Measurements from ENCODE around the gene ELF1.
"Not testable (repeated sequence)": the region's sequence is repeated elsewhere in the genome, so short reads cannot be mapped to it uniquely, and the experiment has no call there.

Gene ELF1

DNA sequence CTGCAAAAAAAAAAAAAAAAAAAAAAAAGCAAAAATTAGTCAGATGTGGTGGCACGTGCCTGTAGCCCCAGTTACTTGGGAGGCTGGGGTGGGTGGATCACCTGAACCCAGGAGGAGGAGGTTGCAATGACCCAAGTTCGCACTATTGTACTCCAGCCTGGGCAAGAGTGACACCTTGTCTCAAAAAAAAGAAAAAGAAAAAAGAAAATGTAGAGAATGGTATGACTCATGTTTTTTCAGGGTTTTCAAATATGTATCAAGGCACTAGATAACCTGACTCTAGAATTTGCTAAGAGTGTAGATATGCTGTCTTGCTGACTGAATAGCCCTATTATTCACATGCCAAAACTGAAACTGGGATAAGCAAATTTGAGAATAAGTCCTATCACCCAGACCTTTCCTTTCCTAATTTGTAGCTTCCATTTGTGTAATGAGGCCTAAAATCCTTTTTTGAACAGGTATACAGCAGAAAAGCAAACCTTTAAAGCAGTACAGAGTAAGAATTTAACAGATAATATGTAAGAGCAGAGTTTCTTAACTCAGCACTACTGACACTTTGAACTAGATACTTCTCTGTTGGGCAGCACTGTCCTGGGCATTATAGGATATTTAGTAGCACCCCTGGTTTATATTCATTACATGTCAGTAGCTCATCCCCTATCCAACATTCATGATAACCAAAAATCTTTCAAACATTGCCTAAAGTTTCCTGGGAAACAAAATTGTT lies 108.6 kb downstream of the ELF1 start:
- TF ChIP-seq SPI1 (IDR thresholded peaks at IDR 0.05; ENCODE audit: low read depth, low read length), result no peak
- TF ChIP-seq POLR2A (IDR thresholded peaks at IDR 0.05; ENCODE audit: low read depth, low read length), result no peak
- no peak for TF ChIP-seq POU2F2 (IDR thresholded peaks at IDR 0.05; ENCODE audit: low read depth, low read length)
- no peak for TF ChIP-seq TAF1 (IDR thresholded peaks at IDR 0.05; ENCODE audit: low read depth, low read length)
- no peak for TF ChIP-seq POLR2AphosphoS5 (IDR thresholded peaks at IDR 0.05; ENCODE audit: low read depth, low read length)
- TF ChIP-seq PAX5 (IDR thresholded peaks at IDR 0.05; ENCODE audit: insufficient read depth, low read length, severe bottlenecking), result no peak
- DNase-seq (ENCODE audit: insufficient read length, low spot score) (no peak), FAIRE-seq (no peak)

DNA sequence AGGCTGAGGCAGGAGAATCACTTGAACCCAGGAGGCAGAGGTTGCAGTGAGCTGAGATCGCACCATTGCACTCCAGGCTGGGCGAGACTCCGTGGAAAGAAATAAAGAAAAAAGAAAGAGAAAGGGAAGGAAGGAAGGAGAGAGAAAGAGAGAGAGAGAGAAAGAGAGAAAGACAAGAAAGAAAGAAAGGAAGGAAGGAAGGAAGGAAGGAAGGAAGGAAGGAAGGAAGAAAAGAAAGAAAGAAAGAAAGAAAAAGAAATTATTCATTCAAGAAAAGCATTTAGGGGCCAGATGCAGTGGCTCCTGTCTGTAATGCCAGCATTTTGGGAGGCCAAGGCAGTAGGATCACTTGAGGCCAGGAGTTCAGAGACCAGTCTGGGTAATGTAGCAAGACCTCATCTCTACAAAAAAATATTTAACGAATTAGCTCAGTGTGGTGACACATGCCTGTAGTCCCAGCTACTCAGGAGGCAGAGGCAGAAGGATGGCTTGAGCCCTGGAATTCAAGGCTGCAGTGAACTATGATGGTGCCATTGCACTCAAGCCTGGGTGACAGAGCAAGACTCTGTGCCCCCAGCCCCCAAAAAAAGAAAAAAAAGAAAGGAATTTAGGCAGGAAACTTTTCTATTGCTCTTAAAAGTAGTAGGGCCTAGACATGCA lies 109.4 kb downstream of the ELF1 start:
- not testable (repeated sequence) for FAIRE-seq; DNase-seq (ENCODE audit: insufficient read length, low spot score)

DNA sequence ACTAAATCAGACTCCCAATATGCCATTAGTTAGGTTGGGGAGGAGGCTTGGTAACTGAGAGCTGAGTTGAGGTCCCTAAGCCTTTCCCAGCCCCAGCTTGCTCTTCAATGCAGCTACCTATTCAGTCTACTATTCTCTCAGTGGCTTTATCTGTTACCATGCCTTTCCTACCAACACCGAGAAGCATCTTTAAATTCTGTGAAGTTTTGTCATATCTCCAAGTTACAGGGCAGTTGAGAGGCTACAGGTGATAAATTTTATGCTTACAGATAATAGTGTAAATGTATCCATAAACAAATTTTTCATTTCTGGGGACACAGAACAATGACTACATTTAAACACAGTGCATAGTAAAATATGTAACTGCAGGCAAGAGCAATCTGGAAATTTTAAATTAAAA lies 110.6 kb downstream of the ELF1 start:
- FAIRE-seq, result no peak
- no peak for DNase-seq (ENCODE audit: insufficient read length, low spot score)
- no peak for TF ChIP-seq PAX5 (IDR thresholded peaks at IDR 0.05; ENCODE audit: insufficient read depth, low read length, severe bottlenecking)
- no peak for TF ChIP-seq POLR2A (IDR thresholded peaks at IDR 0.05; ENCODE audit: low read depth, low read length)
- TF ChIP-seq SPI1 (IDR thresholded peaks at IDR 0.05; ENCODE audit: low read depth, low read length), result no peak
- no peak for TF ChIP-seq TAF1 (IDR thresholded peaks at IDR 0.05; ENCODE audit: low read depth, low read length)
- TF ChIP-seq POLR2AphosphoS5 (IDR thresholded peaks at IDR 0.05; ENCODE audit: low read depth, low read length), result no peak
- TF ChIP-seq POU2F2 (IDR thresholded peaks at IDR 0.05; ENCODE audit: low read depth, low read length), result no peak

DNA sequence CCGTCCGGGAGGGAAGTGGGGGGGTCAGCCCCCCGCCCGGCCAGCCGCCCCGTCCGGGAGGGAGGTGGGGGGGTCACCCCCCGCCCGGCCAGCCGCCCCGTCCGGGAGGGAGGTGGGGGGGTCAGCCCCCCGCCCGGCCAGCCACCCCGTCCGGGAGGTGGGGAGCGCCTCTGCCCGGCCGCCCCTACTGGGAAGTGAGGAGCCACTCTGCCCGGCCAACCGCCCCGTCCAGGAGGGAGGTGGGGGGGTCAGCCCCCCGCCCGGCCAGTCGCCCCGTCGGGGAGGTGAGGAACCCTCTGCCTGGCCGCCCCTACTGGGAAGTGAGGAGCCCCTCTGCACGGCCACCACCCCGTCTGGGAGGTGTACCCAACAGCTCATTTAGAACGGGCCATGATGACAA lies 118.1 kb downstream of the ELF1 start:
- FAIRE-seq; DNase-seq (ENCODE audit: insufficient read length, low spot score): not testable (repeated sequence)

DNA sequence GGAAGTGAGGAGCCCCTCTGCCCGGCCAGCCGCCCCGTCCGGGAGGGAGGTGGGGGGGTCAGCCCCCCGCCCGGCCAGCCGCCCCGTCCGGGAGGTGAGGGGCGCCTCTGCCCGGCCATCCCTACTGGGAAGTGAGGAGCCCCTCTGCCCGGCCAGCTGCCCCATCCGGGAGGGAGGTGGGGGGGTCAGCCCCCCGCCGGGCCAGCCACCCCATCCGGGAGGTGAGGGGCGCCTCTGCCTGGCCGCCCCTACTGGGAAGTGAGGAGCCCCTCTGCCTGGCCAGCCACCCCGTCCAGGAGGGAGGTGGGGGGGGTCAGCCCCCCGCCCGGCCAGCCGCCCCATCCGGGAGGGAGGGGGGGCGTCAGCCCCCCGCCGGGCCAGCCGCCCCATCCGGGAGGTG lies 118.5 kb downstream of the ELF1 start:
- not testable (repeated sequence) for FAIRE-seq; DNase-seq (ENCODE audit: insufficient read length, low spot score)

DNA sequence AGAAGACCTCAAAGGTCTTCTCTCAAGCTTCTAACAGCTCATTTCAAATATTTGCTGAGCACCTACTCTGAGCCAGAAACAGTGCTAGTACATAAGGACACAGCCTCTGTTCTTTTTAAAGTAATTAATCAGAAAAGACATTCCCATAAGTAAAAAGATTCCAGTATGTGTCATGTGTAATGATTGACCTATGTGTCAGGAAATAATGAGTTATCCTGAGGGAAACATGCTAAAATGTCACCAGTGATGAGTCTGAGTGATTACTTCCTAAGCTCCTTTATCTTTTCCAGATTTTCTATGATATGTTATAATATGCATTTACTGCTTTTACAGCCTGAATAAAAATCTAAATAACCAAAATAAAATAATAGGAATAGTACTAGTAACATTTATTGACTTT lies 122.1 kb downstream of the ELF1 start:
- no peak for FAIRE-seq
- TF ChIP-seq POLR2AphosphoS5 (IDR thresholded peaks at IDR 0.05; ENCODE audit: low read depth, low read length) (no peak), SPI1 (IDR thresholded peaks at IDR 0.05; ENCODE audit: low read depth, low read length) (no peak), TAF1 (IDR thresholded peaks at IDR 0.05; ENCODE audit: low read depth, low read length) (no peak), POU2F2 (IDR thresholded peaks at IDR 0.05; ENCODE audit: low read depth, low read length) (no peak), PAX5 (IDR thresholded peaks at IDR 0.05; ENCODE audit: insufficient read depth, low read length, severe bottlenecking) (no peak), POLR2A (IDR thresholded peaks at IDR 0.05; ENCODE audit: low read depth, low read length) (no peak)
- no peak for DNase-seq (ENCODE audit: insufficient read length, low spot score)

DNA sequence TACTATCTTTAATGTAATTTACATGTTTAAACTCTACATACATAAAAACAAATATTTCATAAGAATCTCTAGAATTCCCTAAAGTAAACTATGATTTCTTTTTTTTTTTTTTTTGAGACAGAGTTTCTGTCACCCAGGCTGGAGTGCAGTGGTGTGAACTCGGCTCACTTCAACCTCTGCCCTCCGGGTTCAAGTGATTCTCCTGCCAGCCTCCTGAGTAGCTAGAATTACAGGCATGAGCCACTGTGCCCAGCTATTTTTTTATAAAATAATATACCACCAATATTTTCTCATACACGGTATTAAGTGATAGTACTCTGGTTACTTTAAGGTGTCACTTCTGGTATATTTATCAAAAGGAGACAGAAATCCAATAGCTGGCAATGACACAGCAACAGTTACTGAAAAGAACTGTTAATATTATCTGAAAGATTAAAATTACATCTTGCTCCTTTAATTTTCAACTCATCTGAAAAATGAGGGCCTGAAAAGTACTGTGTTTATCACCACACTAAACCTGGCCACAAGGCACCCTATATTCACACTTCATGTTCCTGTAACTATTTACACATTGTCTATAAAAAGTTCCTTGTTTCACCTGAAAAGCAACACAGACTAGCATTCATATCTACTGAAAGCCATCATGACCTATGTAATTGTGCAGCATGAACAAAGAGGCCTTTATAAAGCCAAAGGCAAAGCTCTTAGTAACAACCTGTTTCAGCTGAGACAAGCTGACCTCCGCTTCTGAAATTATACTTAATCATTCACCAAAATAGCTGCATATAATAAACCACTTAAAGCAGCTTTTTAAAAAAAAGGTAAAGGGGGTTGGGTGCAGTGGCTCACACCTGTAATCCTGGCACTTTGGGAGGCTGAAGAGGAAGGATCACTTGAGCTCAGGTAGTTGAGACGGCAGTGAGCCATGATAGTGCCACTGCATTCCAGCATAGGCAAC lies 123.6 kb downstream of the ELF1 start:
- FAIRE-seq (no peak), DNase-seq (ENCODE audit: insufficient read length, low spot score) (no peak)
- no peak for TF ChIP-seq POU2F2 (IDR thresholded peaks at IDR 0.05; ENCODE audit: low read depth, low read length)
- no peak for TF ChIP-seq POLR2AphosphoS5 (IDR thresholded peaks at IDR 0.05; ENCODE audit: low read depth, low read length)
- TF ChIP-seq PAX5 (IDR thresholded peaks at IDR 0.05; ENCODE audit: insufficient read depth, low read length, severe bottlenecking), result no peak
- no peak for TF ChIP-seq POLR2A (IDR thresholded peaks at IDR 0.05; ENCODE audit: low read depth, low read length)
- TF ChIP-seq TAF1 (IDR thresholded peaks at IDR 0.05; ENCODE audit: low read depth, low read length), result no peak
- TF ChIP-seq SPI1 (IDR thresholded peaks at IDR 0.05; ENCODE audit: low read depth, low read length), result no peak

DNA sequence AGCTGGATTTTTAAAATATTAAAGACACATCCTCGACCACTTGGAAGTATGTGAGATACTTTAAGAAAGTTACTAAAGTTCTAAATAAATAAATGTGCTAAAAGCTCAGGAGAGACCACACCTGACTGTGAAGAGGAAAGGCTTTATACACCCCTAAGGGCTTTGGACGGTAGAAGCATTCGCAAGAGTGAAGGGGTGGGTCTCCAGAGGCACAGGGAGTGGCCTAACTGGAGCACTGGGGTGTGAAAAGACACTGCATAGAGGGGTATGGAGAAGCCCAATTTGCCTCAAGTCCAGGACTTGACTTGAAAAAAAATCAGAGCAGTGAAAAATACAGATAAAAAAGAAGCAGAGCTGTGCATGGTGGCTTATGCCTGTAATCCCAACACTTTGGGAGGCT lies 125.5 kb downstream of the ELF1 start:
- DNase-seq (ENCODE audit: insufficient read length, low spot score); FAIRE-seq: not testable (repeated sequence)

DNA sequence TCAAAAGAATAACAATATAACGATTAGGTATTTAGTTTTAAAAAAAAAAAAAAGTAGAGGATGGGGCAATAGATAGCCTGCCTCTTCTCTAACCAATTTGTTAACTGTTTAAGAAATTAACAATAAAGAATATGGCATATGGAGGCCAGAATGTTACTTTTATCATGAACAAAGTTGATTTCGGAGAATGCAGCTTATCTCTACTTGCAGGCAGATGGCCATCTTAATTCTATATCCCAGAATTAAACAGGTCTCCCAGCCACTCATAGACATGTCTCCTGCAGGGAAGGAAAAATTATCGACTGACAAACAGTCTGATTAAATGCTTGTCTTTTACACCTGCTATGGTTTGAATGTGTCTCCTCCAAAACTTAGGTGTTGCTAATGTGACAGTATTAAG lies 133.1 kb downstream of the ELF1 start:
- no peak for TF ChIP-seq POLR2A (IDR thresholded peaks at IDR 0.05; ENCODE audit: low read depth, low read length)
- no peak for TF ChIP-seq POLR2AphosphoS5 (IDR thresholded peaks at IDR 0.05; ENCODE audit: low read depth, low read length)
- TF ChIP-seq TAF1 (IDR thresholded peaks at IDR 0.05; ENCODE audit: low read depth, low read length), result no peak
- no peak for TF ChIP-seq SPI1 (IDR thresholded peaks at IDR 0.05; ENCODE audit: low read depth, low read length)
- no peak for TF ChIP-seq POU2F2 (IDR thresholded peaks at IDR 0.05; ENCODE audit: low read depth, low read length)
- no peak for TF ChIP-seq PAX5 (IDR thresholded peaks at IDR 0.05; ENCODE audit: insufficient read depth, low read length, severe bottlenecking)
- FAIRE-seq (no peak), DNase-seq (ENCODE audit: insufficient read length, low spot score) (no peak)

DNA sequence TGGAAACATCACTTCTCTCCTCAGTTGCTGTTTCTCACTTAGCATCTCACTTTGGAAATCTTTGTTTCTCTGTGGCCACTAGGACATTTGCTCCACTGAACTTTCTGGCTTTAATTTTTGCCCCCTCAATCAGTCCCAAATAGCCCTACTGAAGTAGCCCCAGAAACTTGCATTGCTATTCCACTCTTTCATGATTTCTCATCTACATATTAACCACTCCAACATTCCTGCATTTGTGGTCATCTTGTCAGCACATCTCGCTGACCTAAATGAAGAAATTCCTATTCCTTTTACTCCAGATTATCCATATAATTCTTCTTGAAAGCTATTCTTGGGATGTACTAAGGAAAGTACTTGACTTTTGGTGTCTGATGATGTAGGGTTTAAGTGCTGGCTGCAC lies 134.9 kb downstream of the ELF1 start:
- DNase-seq (ENCODE audit: insufficient read length, low spot score); FAIRE-seq: not testable (repeated sequence)
